HepG2 (cell line): Measurements from ENCODE around the gene PACS1. TPM values are rescaled to one million over a fixed set of nuclear protein-coding genes. Genes with fewer than 3 reads are reported as not detected.

Source experiments
- AGO2 ChIP-seq: fragments of 200-400 bp; formaldehyde crosslinking; optimal IDR thresholded peaks from 2 replicates; pipeline ENCODE3; 2017; ENCODE audit warnings: mild to moderate bottlenecking, low read depth, low read length, moderate library complexity
- BRCA1 ChIP-seq: sonication (generic); formaldehyde crosslinking; IDR thresholded peaks from 2 replicates; pipeline ENCODE4 v1.4.0; 2020; ENCODE audit warnings: missing genetic modification reagents
- CBX1 ChIP-seq: IDR thresholded peaks from one replicate; pipeline ENCODE4 v1.6.1; 2016; ENCODE audit warnings: antibody characterized with exemption, low read depth
- GZF1 ChIP-seq: sonication (generic); formaldehyde crosslinking; IDR thresholded peaks from 2 replicates; pipeline ENCODE4 v1.5.1; 2020; ENCODE audit warnings: mild to moderate bottlenecking, missing genetic modification reagents
- HNRNPL ChIP-seq: fragments of 200-400 bp; formaldehyde crosslinking; IDR thresholded peaks from 2 replicates; pipeline ENCODE4 v1.6.1; 2017; ENCODE audit warnings: mild to moderate bottlenecking, low read depth, low read length
- HOXA7 ChIP-seq: sonication (generic); formaldehyde crosslinking; IDR thresholded peaks from 2 replicates; pipeline ENCODE4 v1.8.1; 2022; ENCODE audit warnings: mild to moderate bottlenecking, missing genetic modification reagents, moderate library complexity
- NFATC3 ChIP-seq: sonication (generic); formaldehyde crosslinking; IDR thresholded peaks from 2 replicates; pipeline ENCODE4 v1.5.1; 2020; ENCODE audit warnings: mild to moderate bottlenecking, missing genetic modification reagents
- RBM22 ChIP-seq: fragments of 200-400 bp; formaldehyde crosslinking; optimal IDR thresholded peaks from 2 replicates; pipeline ENCODE3; 2017; ENCODE audit warnings: mild to moderate bottlenecking, low read length, moderate library complexity
- RXRA ChIP-seq: sonication (generic); formaldehyde crosslinking; IDR thresholded peaks from 2 replicates; pipeline ENCODE4 v1.5.1; 2020; ENCODE audit warnings: missing genetic modification reagents
- SMAD3 ChIP-seq: sonication (generic); formaldehyde crosslinking; IDR thresholded peaks from 2 replicates; pipeline ENCODE4 v1.4.0; 2020; ENCODE audit warnings: missing genetic modification reagents
- SYNCRIP ChIP-seq: fragments of 200-400 bp; formaldehyde crosslinking; IDR thresholded peaks from 2 replicates; pipeline ENCODE4 v1.6.1; 2018; ENCODE audit warnings: mild to moderate bottlenecking, low read depth, low read length; ENCODE audit not compliant: insufficient read depth
- WIZ ChIP-seq: sonication (generic); formaldehyde crosslinking; IDR thresholded peaks from 2 replicates; pipeline ENCODE4 v1.5.1; 2020; ENCODE audit warnings: mild to moderate bottlenecking, missing genetic modification reagents
- ZNF260 ChIP-seq: sonication (generic); formaldehyde crosslinking; IDR thresholded peaks from 2 replicates; pipeline ENCODE4 v1.4.0; 2020; ENCODE audit warnings: missing genetic modification reagents, low read depth, mild to moderate bottlenecking, borderline replicate concordance
- ZNF333 ChIP-seq: sonication (generic); formaldehyde crosslinking; IDR thresholded peaks from 2 replicates; pipeline ENCODE4 v1.4.0; 2020; ENCODE audit warnings: mild to moderate bottlenecking, missing genetic modification reagents, borderline replicate concordance
- ZNF564 ChIP-seq: sonication (generic); formaldehyde crosslinking; IDR thresholded peaks from 2 replicates; pipeline ENCODE4 v1.8.1; 2023; ENCODE audit warnings: mild to moderate bottlenecking, missing genetic modification reagents
- ZNF674 ChIP-seq: sonication (generic); formaldehyde crosslinking; IDR thresholded peaks from 2 replicates; pipeline ENCODE4 v1.5.0; 2020; ENCODE audit warnings: low read depth, mild to moderate bottlenecking, missing genetic modification reagents
- ZNF703 ChIP-seq: sonication (generic); formaldehyde crosslinking; IDR thresholded peaks from 2 replicates; pipeline ENCODE4 v1.5.1; 2020; ENCODE audit warnings: missing genetic modification reagents, mild to moderate bottlenecking, moderate library complexity, borderline replicate concordance
- ZSCAN9 ChIP-seq: IDR thresholded peaks from 2 replicates; pipeline ENCODE4 v1.6.1; 2016; ENCODE audit warnings: borderline replicate concordance
- polyA plus RNA-seq, 8 experiments: library from polyadenylated mRNA; depleted of rRNA in 3 of 8; stranded (reverse) in 7 of 8; unstranded in 1 of 8; fragments of >200 nt; fragmentation: Illumina TruSeq in 4 of 8; extraction: Trizol in 4 of 8; gene quantifications; 2 replicates each; pipeline versions ENCODE4 v1.2.1 to v1.2.3, GENCODE V29; 2011 to 2016; ENCODE audit warnings: low read depth in 4 of 8, missing spikeins in 1 of 8, mixed read lengths in 1 of 8; ENCODE audit not compliant: insufficient read depth in 1 of 8
- total RNA-seq, 5 experiments: library from RNA; depleted of rRNA; stranded (reverse); fragments of >200 nt; fragmentation: Illumina TruSeq; extraction: Trizol; gene quantifications; 2 replicates each; pipeline ENCODE4 v1.2.3, GENCODE V29; 2016; ENCODE audit warnings: low read depth in 1 of 5
- TF ChIP-seq, protein P1 (sequence below): sonication (generic); formaldehyde crosslinking; IDR thresholded peaks from 2 replicates; pipeline ENCODE4 v1.5.0; 2020; ENCODE audit warnings: mild to moderate bottlenecking, missing genetic modification reagents, borderline replicate concordance
- TF ChIP-seq, protein P2 (sequence below): IDR thresholded peaks from 2 replicates; pipeline ENCODE4 v1.6.1; 2016; ENCODE audit warnings: missing compliant biosample characterization, missing genetic modification reagents, borderline replicate concordance
- TF ChIP-seq, protein P3 (sequence below): sonication (generic); formaldehyde crosslinking; IDR thresholded peaks from 2 replicates; pipeline ENCODE4 v1.4.0; 2020; ENCODE audit warnings: missing genetic modification reagents, borderline replicate concordance

The PACS1 gene
- total and polyA plus RNA-seq, 2 of the 13 experiments (the other 11 are each of a cell fraction or from before 2014, with no cell fraction given) = 7.6 to 8.6 TPM

DNA sequence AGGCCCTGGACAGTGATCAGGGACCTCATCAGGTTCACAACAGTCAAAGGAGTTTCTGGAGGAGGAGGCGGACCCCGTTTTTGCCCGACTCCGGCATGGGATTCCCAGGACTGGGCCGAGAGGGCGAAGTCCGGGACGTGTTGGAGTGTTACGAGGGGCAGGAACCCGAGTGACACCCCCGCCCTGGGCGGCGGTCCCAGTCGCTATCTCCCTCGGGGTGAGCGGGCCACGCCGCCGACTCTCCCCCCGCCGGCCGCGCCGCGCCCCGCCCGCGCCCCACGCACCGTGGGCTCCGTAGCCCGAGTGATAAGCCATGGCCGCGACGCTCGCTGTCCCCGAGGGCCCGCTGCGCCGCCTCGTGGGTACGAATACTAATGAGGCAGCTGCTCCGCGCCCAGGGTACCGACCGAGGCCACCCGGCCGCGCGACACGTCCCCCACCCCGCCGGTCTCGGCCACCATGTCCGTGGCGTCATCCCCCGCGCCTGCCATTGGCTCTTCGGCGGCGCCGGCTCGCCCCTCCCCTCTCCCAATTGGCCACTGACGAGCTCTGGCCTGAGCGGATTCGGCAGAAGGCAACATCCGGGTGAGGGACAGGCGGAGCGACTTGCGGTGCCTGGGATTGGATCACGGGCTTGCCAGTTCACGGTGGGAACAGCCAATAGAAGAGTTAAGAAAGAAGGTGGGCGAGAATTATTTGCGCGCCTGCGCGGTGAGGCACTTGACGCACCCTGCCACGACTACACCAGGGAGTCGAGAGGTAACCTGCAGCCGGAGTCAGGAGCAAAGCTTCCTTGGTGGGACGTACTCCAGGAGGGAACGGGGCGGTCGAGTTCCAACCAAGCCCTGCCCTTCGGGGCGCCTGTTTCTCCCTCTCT is 218.8 kb downstream of the PACS1 start, which contains the start of gene YIF1A (continued):
- TF ChIP-seq, protein P1, sequence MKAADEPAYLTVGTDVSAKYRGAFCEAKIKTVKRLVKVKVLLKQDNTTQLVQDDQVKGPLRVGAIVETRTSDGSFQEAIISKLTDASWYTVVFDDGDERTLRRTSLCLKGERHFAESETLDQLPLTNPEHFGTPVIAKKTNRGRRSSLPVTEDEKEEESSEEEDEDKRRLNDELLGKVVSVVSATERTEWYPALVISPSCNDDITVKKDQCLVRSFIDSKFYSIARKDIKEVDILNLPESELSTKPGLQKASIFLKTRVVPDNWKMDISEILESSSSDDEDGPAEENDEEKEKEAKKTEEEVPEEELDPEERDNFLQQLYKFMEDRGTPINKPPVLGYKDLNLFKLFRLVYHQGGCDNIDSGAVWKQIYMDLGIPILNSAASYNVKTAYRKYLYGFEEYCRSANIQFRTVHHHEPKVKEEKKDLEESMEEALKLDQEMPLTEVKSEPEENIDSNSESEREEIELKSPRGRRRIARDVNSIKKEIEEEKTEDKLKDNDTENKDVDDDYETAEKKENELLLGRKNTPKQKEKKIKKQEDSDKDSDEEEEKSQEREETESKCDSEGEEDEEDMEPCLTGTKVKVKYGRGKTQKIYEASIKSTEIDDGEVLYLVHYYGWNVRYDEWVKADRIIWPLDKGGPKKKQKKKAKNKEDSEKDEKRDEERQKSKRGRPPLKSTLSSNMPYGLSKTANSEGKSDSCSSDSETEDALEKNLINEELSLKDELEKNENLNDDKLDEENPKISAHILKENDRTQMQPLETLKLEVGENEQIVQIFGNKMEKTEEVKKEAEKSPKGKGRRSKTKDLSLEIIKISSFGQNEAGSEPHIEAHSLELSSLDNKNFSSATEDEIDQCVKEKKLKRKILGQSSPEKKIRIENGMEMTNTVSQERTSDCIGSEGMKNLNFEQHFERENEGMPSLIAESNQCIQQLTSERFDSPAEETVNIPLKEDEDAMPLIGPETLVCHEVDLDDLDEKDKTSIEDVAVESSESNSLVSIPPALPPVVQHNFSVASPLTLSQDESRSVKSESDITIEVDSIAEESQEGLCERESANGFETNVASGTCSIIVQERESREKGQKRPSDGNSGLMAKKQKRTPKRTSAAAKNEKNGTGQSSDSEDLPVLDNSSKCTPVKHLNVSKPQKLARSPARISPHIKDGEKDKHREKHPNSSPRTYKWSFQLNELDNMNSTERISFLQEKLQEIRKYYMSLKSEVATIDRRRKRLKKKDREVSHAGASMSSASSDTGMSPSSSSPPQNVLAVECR = peak; percentile 72; the same call in 1 of the 2 replicates
- no peak for TF ChIP-seq ZSCAN9 (CRISPR knock-in tag)
- TF ChIP-seq SMAD3 (CRISPR knock-in tag) = no peak
- no peak; the same call in 1 of the 2 replicates for TF ChIP-seq NFATC3 (CRISPR knock-in tag)
- TF ChIP-seq ZNF674 (CRISPR knock-in tag) = no peak
- peak; percentile 57 for TF ChIP-seq RXRA (CRISPR knock-in tag)
- peak; percentile 53; the same call in 1 of the 2 replicates for TF ChIP-seq ZNF564 (CRISPR knock-in tag)
- no peak for TF ChIP-seq SYNCRIP
- TF ChIP-seq, protein P2, sequence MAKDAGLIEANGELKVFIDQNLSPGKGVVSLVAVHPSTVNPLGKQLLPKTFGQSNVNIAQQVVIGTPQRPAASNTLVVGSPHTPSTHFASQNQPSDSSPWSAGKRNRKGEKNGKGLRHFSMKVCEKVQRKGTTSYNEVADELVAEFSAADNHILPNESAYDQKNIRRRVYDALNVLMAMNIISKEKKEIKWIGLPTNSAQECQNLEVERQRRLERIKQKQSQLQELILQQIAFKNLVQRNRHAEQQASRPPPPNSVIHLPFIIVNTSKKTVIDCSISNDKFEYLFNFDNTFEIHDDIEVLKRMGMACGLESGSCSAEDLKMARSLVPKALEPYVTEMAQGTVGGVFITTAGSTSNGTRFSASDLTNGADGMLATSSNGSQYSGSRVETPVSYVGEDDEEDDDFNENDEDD = peak; percentile 39; the same call in 1 of the 2 replicates
- TF ChIP-seq GZF1 (CRISPR knock-in tag) = no peak
- peak; percentile 14 for TF ChIP-seq AGO2
- TF ChIP-seq ZNF333 (CRISPR knock-in tag) = no peak; the same call in 1 of the 2 replicates
- no peak for TF ChIP-seq RBM22
- TF ChIP-seq HOXA7 (CRISPR knock-in tag) = no peak
- TF ChIP-seq, protein P3, sequence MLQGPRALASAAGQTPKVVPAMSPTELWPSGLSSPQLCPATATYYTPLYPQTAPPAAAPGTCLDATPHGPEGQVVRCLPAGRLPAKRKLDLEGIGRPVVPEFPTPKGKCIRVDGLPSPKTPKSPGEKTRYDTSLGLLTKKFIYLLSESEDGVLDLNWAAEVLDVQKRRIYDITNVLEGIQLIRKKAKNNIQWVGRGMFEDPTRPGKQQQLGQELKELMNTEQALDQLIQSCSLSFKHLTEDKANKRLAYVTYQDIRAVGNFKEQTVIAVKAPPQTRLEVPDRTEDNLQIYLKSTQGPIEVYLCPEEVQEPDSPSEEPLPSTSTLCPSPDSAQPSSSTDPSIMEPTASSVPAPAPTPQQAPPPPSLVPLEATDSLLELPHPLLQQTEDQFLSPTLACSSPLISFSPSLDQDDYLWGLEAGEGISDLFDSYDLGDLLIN (CRISPR knock-in tag) = no peak
- TF ChIP-seq CBX1 = no peak
- TF ChIP-seq HNRNPL = peak; percentile 51; the same call in 1 of the 2 replicates
- TF ChIP-seq WIZ (CRISPR knock-in tag) = no peak
- no peak for TF ChIP-seq BRCA1 (CRISPR knock-in tag)
- TF ChIP-seq ZNF703 (CRISPR knock-in tag) = no peak
- TF ChIP-seq ZNF260 = no peak
